Nephron (organoid): Measurements from ENCODE around the gene KLK2.

Experiments used
- H3K27ac Mint-ChIP-seq, 3 experiments: 2 replicates each; pipeline ENCODE4 v1.8.0; 2020; ENCODE audit warnings: mixed read lengths in 3 of 3, mild to moderate bottlenecking in 2 of 3, moderate library complexity in 1 of 3
- H3K27me3 Mint-ChIP-seq: 2 replicates; pipeline ENCODE4 v1.8.0; 2021; ENCODE audit warnings: low read depth, mild to moderate bottlenecking, moderate library complexity, mixed read lengths
- H3K36me3 Mint-ChIP-seq: 2 replicates; pipeline ENCODE4 v1.8.0; 2020; ENCODE audit warnings: low read depth, mixed read lengths
- H3K4me1 Mint-ChIP-seq: 2 replicates; pipeline ENCODE4 v1.8.0; 2020; ENCODE audit warnings: mixed read lengths
- H3K4me3 Mint-ChIP-seq, 3 experiments: 2 replicates each; pipeline ENCODE4 v1.8.0; 2020; ENCODE audit warnings: mild to moderate bottlenecking in 3 of 3, mixed read lengths in 3 of 3, moderate library complexity in 2 of 3
- H3K9me3 Mint-ChIP-seq: 2 replicates; pipeline ENCODE4 v1.8.0; 2020; ENCODE audit warnings: mixed read lengths
- TF ChIP-seq, protein P1 (sequence below), 3 experiments: fragments of 200-600 bp; sonication (generic); IDR thresholded peaks; one replicate each; pipeline ENCODE4 v1.5.0; 2021; ENCODE audit warnings: antibody characterized with exemption in 3 of 3; ENCODE audit not compliant: unreplicated experiment in 3 of 3

Gene KLK2

DNA sequence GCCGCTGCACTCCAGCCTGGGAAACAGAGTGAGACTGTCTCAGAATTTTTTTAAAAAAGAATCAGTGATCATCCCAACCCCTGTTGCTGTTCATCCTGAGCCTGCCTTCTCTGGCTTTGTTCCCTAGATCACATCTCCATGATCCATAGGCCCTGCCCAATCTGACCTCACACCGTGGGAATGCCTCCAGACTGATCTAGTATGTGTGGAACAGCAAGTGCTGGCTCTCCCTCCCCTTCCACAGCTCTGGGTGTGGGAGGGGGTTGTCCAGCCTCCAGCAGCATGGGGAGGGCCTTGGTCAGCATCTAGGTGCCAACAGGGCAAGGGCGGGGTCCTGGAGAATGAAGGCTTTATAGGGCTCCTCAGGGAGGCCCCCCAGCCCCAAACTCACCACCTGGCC lies at the start of gene KLK2:
Gene KLK2 (plus strand): TSS at position 384 of the 400 bp plus-strand sequence. CDS start 35 bp downstream, outside the sequence.
- TF ChIP-seq, protein P1, sequence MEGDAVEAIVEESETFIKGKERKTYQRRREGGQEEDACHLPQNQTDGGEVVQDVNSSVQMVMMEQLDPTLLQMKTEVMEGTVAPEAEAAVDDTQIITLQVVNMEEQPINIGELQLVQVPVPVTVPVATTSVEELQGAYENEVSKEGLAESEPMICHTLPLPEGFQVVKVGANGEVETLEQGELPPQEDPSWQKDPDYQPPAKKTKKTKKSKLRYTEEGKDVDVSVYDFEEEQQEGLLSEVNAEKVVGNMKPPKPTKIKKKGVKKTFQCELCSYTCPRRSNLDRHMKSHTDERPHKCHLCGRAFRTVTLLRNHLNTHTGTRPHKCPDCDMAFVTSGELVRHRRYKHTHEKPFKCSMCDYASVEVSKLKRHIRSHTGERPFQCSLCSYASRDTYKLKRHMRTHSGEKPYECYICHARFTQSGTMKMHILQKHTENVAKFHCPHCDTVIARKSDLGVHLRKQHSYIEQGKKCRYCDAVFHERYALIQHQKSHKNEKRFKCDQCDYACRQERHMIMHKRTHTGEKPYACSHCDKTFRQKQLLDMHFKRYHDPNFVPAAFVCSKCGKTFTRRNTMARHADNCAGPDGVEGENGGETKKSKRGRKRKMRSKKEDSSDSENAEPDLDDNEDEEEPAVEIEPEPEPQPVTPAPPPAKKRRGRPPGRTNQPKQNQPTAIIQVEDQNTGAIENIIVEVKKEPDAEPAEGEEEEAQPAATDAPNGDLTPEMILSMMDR (IDR thresholded peaks at IDR 0.05; ENCODE audit: unreplicated experiment in 3 of 3): no peak
- H3K4me3 Mint-ChIP-seq: no peak within 1 kb of the TSS
- H3K27me3 Mint-ChIP-seq: peaks cover 49% of the 10 kb centered on the region

DNA sequence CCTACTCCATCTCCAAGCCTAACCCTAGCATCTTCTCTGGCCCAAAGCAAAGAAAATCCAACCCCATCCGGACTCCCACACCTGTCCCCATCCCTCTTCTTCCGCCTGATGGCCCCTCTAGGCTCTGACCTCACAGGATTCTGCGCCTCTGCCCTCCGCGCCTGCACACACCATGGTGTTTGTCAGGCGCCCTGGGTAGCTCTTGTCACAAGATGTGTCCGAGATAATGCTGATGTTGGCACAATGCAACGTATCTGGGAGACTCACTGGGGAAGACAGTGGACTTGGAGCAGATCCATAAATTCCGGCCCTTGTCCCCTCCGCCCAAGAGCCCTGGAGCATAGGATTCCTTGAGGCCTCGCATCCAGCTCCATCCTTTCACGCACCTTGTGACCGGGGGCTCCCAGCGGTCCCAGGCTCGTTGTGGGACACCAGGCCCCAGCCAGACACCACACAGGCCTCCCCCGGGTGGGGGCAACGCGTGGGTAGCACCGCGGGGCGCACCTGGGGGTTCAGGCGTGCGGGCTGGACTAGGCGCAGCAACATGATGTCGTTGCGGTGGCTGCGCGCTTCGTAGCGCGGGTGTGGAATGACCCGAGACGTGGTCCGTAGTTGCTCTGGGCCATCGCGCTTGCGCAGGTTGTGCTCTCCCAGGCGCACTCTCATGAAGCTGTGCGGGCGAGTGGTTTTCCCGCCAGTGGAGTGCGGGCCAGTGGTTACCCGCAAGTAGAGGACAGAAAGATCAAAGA lies 46.6 kb upstream of the KLK2 start:
- H3K27me3 Mint-ChIP-seq: peaks cover 51% of the 10 kb centered on the region

More for the DNA sequence above, at the start of gene KLK2:
- no peak within 1 kb of the TSS for H3K27ac Mint-ChIP-seq
- H3K36me3 Mint-ChIP-seq: no peaks in the 10 kb centered on the region
- H3K4me1 Mint-ChIP-seq: no peaks in the 10 kb centered on the region
- H3K9me3 Mint-ChIP-seq: no peaks in the 10 kb centered on the region

DNA sequence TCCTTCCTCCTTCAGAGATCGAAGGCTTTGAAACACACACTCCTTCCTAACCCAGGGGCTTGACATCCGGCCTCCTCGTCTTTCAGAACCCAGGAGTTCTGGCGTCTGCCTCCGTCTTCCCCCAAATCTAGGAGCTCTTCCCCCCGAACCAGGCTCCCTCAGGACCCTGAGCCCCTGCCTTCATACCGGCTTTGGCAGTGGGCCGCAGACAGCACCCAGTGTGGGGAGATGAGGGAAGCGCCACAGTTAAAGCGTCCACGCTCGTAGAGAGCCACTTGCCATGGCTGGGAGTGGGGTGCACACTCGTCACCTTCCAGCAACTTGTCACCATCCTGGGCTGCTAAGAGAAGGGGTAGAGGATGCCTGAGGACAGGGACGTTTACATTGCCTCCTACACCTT lies 45.8 kb upstream of the KLK2 start:
- Mint-ChIP-seq H3K9me3 (no peaks in the 10 kb centered on the region), H3K27ac (no peak overlapping the region), H3K4me1 (peaks cover 4% of the 10 kb centered on the region), H3K4me3 (no peak overlapping the region), H3K36me3 (no peaks in the 10 kb centered on the region), H3K27me3 (peaks cover 45% of the 10 kb centered on the region)
- TF ChIP-seq, protein P1 (IDR thresholded peaks at IDR 0.05; ENCODE audit: unreplicated experiment in 3 of 3): no peak

More for the DNA sequence above, 46.6 kb upstream of the KLK2 start:
- TF ChIP-seq, protein P1 (IDR thresholded peaks at IDR 0.05; ENCODE audit: unreplicated experiment in 3 of 3): no peak
- H3K9me3 Mint-ChIP-seq: no peaks in the 10 kb centered on the region
- H3K4me1 Mint-ChIP-seq: peaks cover 4% of the 10 kb centered on the region
- no peak overlapping the region for H3K4me3 Mint-ChIP-seq
- no peak overlapping the region for H3K27ac Mint-ChIP-seq
- H3K36me3 Mint-ChIP-seq: no peaks in the 10 kb centered on the region

DNA sequence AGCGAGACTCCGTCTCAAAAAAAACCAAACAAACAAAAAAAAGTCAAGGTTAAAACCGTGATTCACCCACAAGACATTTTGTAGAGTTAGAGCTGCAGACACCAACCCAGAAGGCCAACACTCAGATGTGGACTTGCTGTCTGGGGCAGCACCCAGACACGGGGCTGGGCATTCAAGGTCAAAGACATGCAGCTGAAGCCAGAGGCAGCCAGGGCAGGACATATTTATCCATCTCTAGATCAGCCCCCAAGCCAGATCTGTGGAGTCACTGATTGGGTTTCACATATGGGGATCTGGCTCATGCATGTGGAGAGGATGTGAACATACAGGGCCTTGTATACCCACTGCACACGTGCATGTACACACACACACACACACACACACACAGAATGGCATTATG lies 43.4 kb upstream of the KLK2 start:
- H3K4me1 Mint-ChIP-seq: no peaks in the 10 kb centered on the region
- TF ChIP-seq, protein P1 (IDR thresholded peaks at IDR 0.05; ENCODE audit: unreplicated experiment in 3 of 3): no peak
- no peaks in the 10 kb centered on the region for H3K36me3 Mint-ChIP-seq
- no peaks in the 10 kb centered on the region for H3K9me3 Mint-ChIP-seq
- H3K4me3 Mint-ChIP-seq: no peak overlapping the region
- H3K27ac Mint-ChIP-seq: peak overlapping the region in 1 of 3 experiments; percentile 54
- H3K27me3 Mint-ChIP-seq: peaks cover 35% of the 10 kb centered on the region

DNA sequence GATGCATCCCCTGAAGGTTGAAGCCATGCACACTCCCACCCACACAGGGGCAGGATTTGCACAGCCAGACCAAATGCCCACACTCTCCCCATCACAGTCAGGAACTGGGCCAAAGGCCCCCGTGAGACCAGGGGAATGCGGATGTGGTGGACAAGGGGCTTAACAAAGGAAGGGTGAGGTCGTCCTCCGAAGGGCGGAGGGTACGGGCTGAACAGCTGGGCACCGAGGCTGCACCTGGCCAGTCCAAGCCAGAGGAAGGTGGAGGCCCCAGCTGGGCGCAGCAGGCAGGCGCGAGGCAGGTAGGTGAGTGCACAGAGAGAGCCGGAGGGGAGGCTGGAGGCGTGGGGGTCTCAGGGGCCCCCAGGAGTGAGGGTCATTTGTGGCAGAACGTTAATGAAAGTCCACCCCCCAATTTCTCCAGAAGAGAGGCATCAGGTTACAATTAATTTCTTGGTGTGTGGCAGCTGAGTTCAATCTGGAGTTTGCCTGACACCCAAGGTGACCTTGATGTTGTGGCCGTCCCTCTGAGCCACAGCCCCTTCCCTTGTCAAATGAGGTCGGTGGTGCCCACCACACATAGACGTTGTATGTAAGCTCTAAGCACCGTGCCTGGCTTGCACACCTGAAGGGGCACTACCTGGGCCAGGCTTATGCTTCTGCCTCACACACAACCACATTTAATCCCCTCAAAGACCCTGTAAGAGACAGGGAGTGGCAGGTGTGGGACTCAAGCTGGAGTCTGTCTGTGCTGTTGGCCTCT lies 42.8 kb upstream of the KLK2 start:
- H3K4me1 Mint-ChIP-seq: no peaks in the 10 kb centered on the region
- no peaks in the 10 kb centered on the region for H3K9me3 Mint-ChIP-seq
- H3K27ac Mint-ChIP-seq: peak overlapping the region in 1 of 3 experiments; percentile 54
- no peak overlapping the region for H3K4me3 Mint-ChIP-seq
- TF ChIP-seq, protein P1 (IDR thresholded peaks at IDR 0.05; ENCODE audit: unreplicated experiment in 3 of 3): no peak
- H3K36me3 Mint-ChIP-seq: no peaks in the 10 kb centered on the region
- H3K27me3 Mint-ChIP-seq: peaks cover 37% of the 10 kb centered on the region
